ENCODE measurements around the gene LCE5A.

- TF ChIP-seq CTCF (IDR thresholded peaks at IDR 0.05) (no peak), ZFX (IDR thresholded peaks at IDR 0.05; ENCODE audit: borderline replicate concordance) (no peak)
These were observed 3.6 kb upstream of the LCE5A start for GRCh38 chr1:152506899-152507498.
